Trophoblast cell (in vitro differentiated cells and primary cell): ENCODE results near the gene FOXP3.

Source experiments
- DNase-seq, 2 donors: peaks; one replicate each; pipeline ENCODE4 v3.0.0-alpha.2; 2016
- H2AFZ ChIP-seq: 2 replicates; pipeline ENCODE4 v1.6.1; 2013; ENCODE audit warnings: low read length, moderate library complexity, mild to moderate bottlenecking; ENCODE audit not compliant: insufficient read depth, poor library complexity
- H2AK5ac ChIP-seq: 2 replicates; pipeline ENCODE4 v1.6.1; 2013; ENCODE audit warnings: mild to moderate bottlenecking, low read length
- H2BK120ac ChIP-seq: 2 replicates; pipeline ENCODE4 v1.6.1; 2013; ENCODE audit warnings: low read length, mild to moderate bottlenecking, moderate library complexity; ENCODE audit not compliant: insufficient read depth, poor library complexity
- H2BK12ac ChIP-seq: 2 replicates; pipeline ENCODE4 v1.6.1; 2013; ENCODE audit warnings: mild to moderate bottlenecking, low read length, moderate library complexity
- H2BK5ac ChIP-seq: 2 replicates; pipeline ENCODE4 v1.6.1; 2013; ENCODE audit warnings: low read length, low read depth, moderate library complexity, mild to moderate bottlenecking; ENCODE audit not compliant: poor library complexity
- H3K14ac ChIP-seq: 2 replicates; pipeline ENCODE4 v1.6.1; 2013; ENCODE audit warnings: mild to moderate bottlenecking, low read length
- H3K18ac ChIP-seq: 2 replicates; pipeline ENCODE4 v1.6.1; 2013; ENCODE audit warnings: mild to moderate bottlenecking, low read length
- H3K23ac ChIP-seq: 2 replicates; pipeline ENCODE4 v1.6.1; 2013; ENCODE audit warnings: low read length
- H3K27ac ChIP-seq: 2 replicates; pipeline ENCODE4 v1.5.1; 2013; ENCODE audit warnings: low read depth, mild to moderate bottlenecking, inconsistent platforms, low read length, moderate library complexity
- H3K27me3 ChIP-seq: 2 replicates; pipeline ENCODE4 v1.6.1; 2013; ENCODE audit warnings: inconsistent platforms, mild to moderate bottlenecking, low read length, moderate library complexity; ENCODE audit not compliant: insufficient read depth
- H3K36me3 ChIP-seq, 2 experiments: 1 replicate in 1 of 2; 2 replicates in 1 of 2; pipeline ENCODE4 v1.6.1; 2013; ENCODE audit warnings: low read length in 2 of 2, mild to moderate bottlenecking in 2 of 2, moderate library complexity in 1 of 2; ENCODE audit not compliant: insufficient read depth in 2 of 2, control insufficient read depth in 1 of 2
- H3K4ac ChIP-seq: 2 replicates; pipeline ENCODE4 v1.6.1; 2013; ENCODE audit warnings: low read depth, mild to moderate bottlenecking, low read length, moderate library complexity
- H3K4me1 ChIP-seq, 2 experiments: 1 replicate in 1 of 2; 2 replicates in 1 of 2; pipeline ENCODE4 v1.6.1; 2013; ENCODE audit warnings: low read length in 2 of 2, mild to moderate bottlenecking in 2 of 2, moderate library complexity in 1 of 2; ENCODE audit not compliant: insufficient read depth in 2 of 2, control insufficient read depth in 1 of 2
- H3K4me2 ChIP-seq: 2 replicates; pipeline ENCODE4 v1.6.1; 2013; ENCODE audit warnings: inconsistent platforms, mild to moderate bottlenecking, low read length, moderate library complexity
- H3K4me3 ChIP-seq: 2 replicates; pipeline ENCODE4 v1.5.1; 2013; ENCODE audit warnings: mild to moderate bottlenecking, low read depth, low read length, inconsistent platforms
- H3K79me1 ChIP-seq: one replicate; pipeline ENCODE4 v1.6.1; 2013; ENCODE audit warnings: low read length
- H3K79me2 ChIP-seq: 2 replicates; pipeline ENCODE4 v1.6.1; 2013; ENCODE audit warnings: low read length, mild to moderate bottlenecking; ENCODE audit not compliant: control insufficient read depth, insufficient read depth, poor library complexity
- H3K9ac ChIP-seq: 2 replicates; pipeline ENCODE4 v1.6.1; 2013; ENCODE audit warnings: mild to moderate bottlenecking, low read length
- H3K9me3 ChIP-seq: 2 replicates; pipeline ENCODE4 v1.6.1; 2013; ENCODE audit warnings: low read depth, mild to moderate bottlenecking, control low read depth, inconsistent platforms, low read length; ENCODE audit not compliant: insufficient read depth
- H4K12ac ChIP-seq: 2 replicates; pipeline ENCODE4 v1.6.1; 2013; ENCODE audit warnings: low read depth, mild to moderate bottlenecking, low read length, moderate library complexity
- H4K8ac ChIP-seq: 2 replicates; pipeline ENCODE4 v1.6.1; 2013; ENCODE audit warnings: low read depth, mild to moderate bottlenecking, low read length, moderate library complexity
- H4K91ac ChIP-seq: one replicate; pipeline ENCODE4 v1.6.1; 2013; ENCODE audit warnings: low read depth, mild to moderate bottlenecking, low read length, moderate library complexity
- WGBS: extraction: QIAGEN DNeasy Blood & Tissue Kit; methylation state at CpG from one replicate; pipeline ENCODE4 v1.1.7; 2013; ENCODE audit warnings: missing lambda C conversion rate; ENCODE audit not compliant: insufficient read length, insufficient coverage; ENCODE audit errors: extremely low coverage; 5-methylcytosine and 5-hydroxymethylcytosine counted together

The FOXP3 gene

GRCh38 chrX:49254639-49255038 is 9.9 kb downstream of the FOXP3 start:
- Histone ChIP-seq H3K4me3 (no peak overlapping the region), H3K4me1 (no peaks in the 10 kb centered on the region), H4K91ac (no peak overlapping the region), H2BK5ac (no peak overlapping the region), H3K79me1 (no peaks in the 10 kb centered on the region), H4K8ac (no peak overlapping the region), H2BK120ac (no peak overlapping the region), H3K9ac (no peak overlapping the region), H2BK12ac (no peak overlapping the region), H2AFZ (no peak overlapping the region), H3K27ac (no peak overlapping the region), H2AK5ac (no peak overlapping the region), H3K4me2 (no peak overlapping the region), H3K18ac (no peak overlapping the region), H3K4ac (no peak overlapping the region), H3K79me2 (no peaks in the 10 kb centered on the region), H3K36me3 (peaks cover 4% of the 10 kb centered on the region in 2 experiments), H3K27me3 (no peaks in the 10 kb centered on the region), H3K14ac (no peak overlapping the region), H3K23ac (no peak overlapping the region), H3K9me3 (no peaks in the 10 kb centered on the region), H4K12ac (no peak overlapping the region)
- WGBS, result no CpG with 5 or more reads among the region's 7 CpGs
- DNase-seq, result no peak

DNA sequence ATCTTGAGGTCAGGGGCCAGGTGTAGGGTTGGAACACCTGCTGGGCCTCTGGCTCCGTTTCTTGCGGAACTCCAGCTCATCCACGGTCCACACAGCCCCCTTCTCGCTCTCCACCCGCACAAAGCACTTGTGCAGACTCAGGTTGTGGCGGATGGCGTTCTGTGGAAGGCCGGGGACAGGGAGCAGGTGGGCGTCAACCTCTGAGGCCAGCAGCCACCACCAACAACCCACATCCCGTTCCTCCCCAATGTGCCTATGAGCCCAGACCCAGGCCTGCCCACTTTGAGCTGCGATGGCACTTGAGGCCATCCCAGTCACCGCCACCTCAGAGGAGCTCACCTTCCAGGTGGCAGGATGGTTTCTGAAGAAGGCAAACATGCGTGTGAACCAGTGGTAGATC is 13.2 kb downstream of the FOXP3 start:
- no peak overlapping the region for H2BK12ac ChIP-seq
- H2BK5ac ChIP-seq, result no peak overlapping the region
- H3K4me3 ChIP-seq, result no peak overlapping the region
- H2BK120ac ChIP-seq, result no peak overlapping the region
- H4K91ac ChIP-seq, result no peak overlapping the region
- no peak overlapping the region for H3K27ac ChIP-seq
- no peak overlapping the region for H3K4me2 ChIP-seq
- H3K36me3 ChIP-seq, result peaks cover 22 to 27% of the 10 kb centered on the region in 2 experiments
- H3K4ac ChIP-seq, result no peak overlapping the region
- H3K79me2 ChIP-seq, result no peaks in the 10 kb centered on the region
- no peak for DNase-seq
- no peak overlapping the region for H3K23ac ChIP-seq
- H2AK5ac ChIP-seq, result no peak overlapping the region
- no peak overlapping the region for H2AFZ ChIP-seq
- no CpG with 5 or more reads among the region's 13 CpGs for whole genome bisulfite sequencing
- H4K12ac ChIP-seq, result no peak overlapping the region
- H3K27me3 ChIP-seq, result no peaks in the 10 kb centered on the region
- H3K9ac ChIP-seq, result no peak overlapping the region
- H4K8ac ChIP-seq, result no peak overlapping the region
- no peaks in the 10 kb centered on the region for H3K9me3 ChIP-seq
- no peaks in the 10 kb centered on the region for H3K79me1 ChIP-seq
- H3K14ac ChIP-seq, result no peak overlapping the region
- no peak overlapping the region for H3K18ac ChIP-seq
- H3K4me1 ChIP-seq, result no peaks in the 10 kb centered on the region

- no peak overlapping the region for H4K12ac ChIP-seq
- H3K4ac ChIP-seq, result no peak overlapping the region
- H3K18ac ChIP-seq, result no peak overlapping the region
- no peak overlapping the region for H2AFZ ChIP-seq
- DNase-seq, result no peak
- H3K79me2 ChIP-seq, result no peaks in the 10 kb centered on the region
- no peaks in the 10 kb centered on the region for H3K4me1 ChIP-seq
- H2BK120ac ChIP-seq, result no peak overlapping the region
- no peak overlapping the region for H3K4me3 ChIP-seq
- no peak overlapping the region for H4K8ac ChIP-seq
- no CpG with 5 or more reads among the region's 9 CpGs for WGBS
- H3K27ac ChIP-seq, result no peak overlapping the region
- H3K27me3 ChIP-seq, result no peaks in the 10 kb centered on the region
- no peak overlapping the region for H3K23ac ChIP-seq
- no peak overlapping the region for H3K4me2 ChIP-seq
- no peak overlapping the region for H2AK5ac ChIP-seq
- H3K9ac ChIP-seq, result no peak overlapping the region
- H3K79me1 ChIP-seq, result no peaks in the 10 kb centered on the region
- H3K9me3 ChIP-seq, result no peaks in the 10 kb centered on the region
- no peak overlapping the region for H2BK5ac ChIP-seq
- H3K14ac ChIP-seq, result no peak overlapping the region
- H2BK12ac ChIP-seq, result no peak overlapping the region
- H4K91ac ChIP-seq, result no peak overlapping the region
- H3K36me3 ChIP-seq, result peaks cover 23 to 29% of the 10 kb centered on the region in 2 experiments
These were observed 13.9 kb downstream of the FOXP3 start for GRCh38 chrX:49250578-49250977.

DNA sequence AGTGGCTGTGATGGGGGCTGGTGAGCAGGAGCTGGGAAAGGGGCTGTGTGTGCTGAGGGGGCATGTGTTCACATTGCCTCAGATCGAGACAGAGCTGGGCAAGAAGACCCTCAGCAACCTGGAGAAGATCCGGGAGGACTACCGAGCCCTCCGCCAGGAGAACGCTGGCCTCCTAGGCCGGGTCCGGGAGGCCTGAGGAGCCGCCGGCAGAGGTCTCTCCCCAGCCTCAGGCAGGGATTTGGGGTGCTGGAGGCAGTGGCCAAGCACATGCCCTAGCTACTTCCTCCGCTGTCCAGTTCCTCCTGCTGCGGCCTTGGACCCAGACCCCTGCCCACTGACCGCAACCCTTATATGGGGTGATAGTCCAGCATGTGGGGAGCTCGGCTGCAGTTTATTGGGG is 14.4 kb downstream of the FOXP3 start:
- Histone ChIP-seq H3K14ac (no peak overlapping the region), H2AK5ac (no peak overlapping the region), H4K12ac (no peak overlapping the region), H2BK12ac (no peak overlapping the region), H3K27me3 (no peaks in the 10 kb centered on the region), H3K9ac (no peak overlapping the region), H3K79me1 (no peaks in the 10 kb centered on the region), H4K91ac (no peak overlapping the region), H3K9me3 (no peaks in the 10 kb centered on the region), H3K18ac (no peak overlapping the region), H3K4me2 (no peak overlapping the region), H2BK5ac (no peak overlapping the region), H3K4ac (no peak overlapping the region), H3K79me2 (no peaks in the 10 kb centered on the region), H3K27ac (no peak overlapping the region), H3K36me3 (peaks cover 23 to 29% of the 10 kb centered on the region in 2 experiments), H4K8ac (no peak overlapping the region), H2AFZ (no peak overlapping the region), H3K4me3 (no peak overlapping the region), H3K4me1 (no peaks in the 10 kb centered on the region), H2BK120ac (no peak overlapping the region), H3K23ac (no peak overlapping the region)
- no CpG with 5 or more reads among the region's 13 CpGs for WGBS
- DNase-seq, result no peak
